ENCODE results near the gene LRRC3B.

The LRRC3B gene

GRCh38 chr3:26682406-26682805, 59.8 kb downstream of the LRRC3B start:
- Histone ChIP-seq H3K36me3 (ENCODE audit: control insufficient read depth in 2 of 2, insufficient read depth in 1 of 2, low read length in 2 of 2) (no peaks in the 10 kb centered on the region), H3K27ac (ENCODE audit: extremely low read depth, low read depth, low read length) (no peak overlapping the region), H3K4me3 (ENCODE audit: low read depth, low read length) (no peak overlapping the region), H3K9me3 (ENCODE audit: control insufficient read depth, insufficient read depth, low read depth, low read length) (no peaks in the 10 kb centered on the region), H3K4me1 (ENCODE audit: control insufficient read depth, insufficient read depth, low read length) (no peaks in the 10 kb centered on the region)
- TF ChIP-seq ZFP3 (tag by site-specific recombination; IDR thresholded peaks at IDR 0.05; ENCODE audit: low read depth) (no peak), ZNF624 (tag by site-specific recombination; IDR thresholded peaks at IDR 0.05) (no peak), ZNF426 (tag by site-specific recombination; IDR thresholded peaks at IDR 0.05) (no peak), ZBTB21 (tag by site-specific recombination; IDR thresholded peaks at IDR 0.05) (no peak), ZNF585B (tag by site-specific recombination; IDR thresholded peaks at IDR 0.05) (no peak), ZNF664 (tag by site-specific recombination; IDR thresholded peaks at IDR 0.05) (no peak), CTCF (tag by site-specific recombination; IDR thresholded peaks at IDR 0.05) (no peak), ZNF433 (tag by site-specific recombination; IDR thresholded peaks at IDR 0.05; ENCODE audit: low read depth) (no peak), FEZF1 (tag by site-specific recombination; IDR thresholded peaks at IDR 0.05) (no peak), ZNF513 (tag by site-specific recombination; IDR thresholded peaks at IDR 0.05) (no peak), ZBTB20 (tag by site-specific recombination; IDR thresholded peaks at IDR 0.05) (no peak), BCL11A (tag by site-specific recombination; IDR thresholded peaks at IDR 0.05; ENCODE audit: low read depth) (no peak), TRIM28 (IDR thresholded peaks at IDR 0.05; ENCODE audit: borderline replicate concordance, low read length) (no peak), ZNF530 (tag by site-specific recombination; IDR thresholded peaks at IDR 0.05; ENCODE audit: low read depth) (no peak), ZNF174 (tag by site-specific recombination; IDR thresholded peaks at IDR 0.05) (no peak)
- ChIA-PET CTCF (no interaction called here), POLR2A (no interaction called here)

GRCh38 chr3:26683902-26684301, 61.3 kb downstream of the LRRC3B start:
- TF ChIP-seq ZNF560 (tag by site-specific recombination; IDR thresholded peaks at IDR 0.05; ENCODE audit: borderline replicate concordance): no peak
- TF ChIP-seq ZNF626 (tag by site-specific recombination; IDR thresholded peaks at IDR 0.05): no peak
- no peak for TF ChIP-seq KLF10 (tag by site-specific recombination; IDR thresholded peaks at IDR 0.05)
- TF ChIP-seq GLI4 (tag by site-specific recombination; IDR thresholded peaks at IDR 0.05): no peak
- no peak for TF ChIP-seq GLI2 (tag by site-specific recombination; IDR thresholded peaks at IDR 0.05; ENCODE audit: borderline replicate concordance, low read depth)
- no peak for TF ChIP-seq ZNF138 (tag by site-specific recombination; IDR thresholded peaks at IDR 0.05; ENCODE audit: borderline replicate concordance)
- TF ChIP-seq REST (tag by site-specific recombination; IDR thresholded peaks at IDR 0.05): no peak
- TF ChIP-seq ZNF132 (tag by site-specific recombination; IDR thresholded peaks at IDR 0.05; ENCODE audit: borderline replicate concordance): no peak
- Histone ChIP-seq H3K9me3 (ENCODE audit: control insufficient read depth, insufficient read depth, low read depth, low read length) (no peaks in the 10 kb centered on the region), H3K36me3 (ENCODE audit: control insufficient read depth in 2 of 2, insufficient read depth in 1 of 2, low read length in 2 of 2) (no peaks in the 10 kb centered on the region), H3K27ac (ENCODE audit: extremely low read depth, low read depth, low read length) (no peak overlapping the region), H3K4me3 (ENCODE audit: low read depth, low read length) (no peak overlapping the region), H3K4me1 (ENCODE audit: control insufficient read depth, insufficient read depth, low read length) (no peaks in the 10 kb centered on the region)
- CTCF ChIA-PET: no interaction called here
- POLR2A ChIA-PET: no interaction called here

Data from HEK293 (cell line).